ENCODE data around the gene TMUB1. TPM values are rescaled to one million over a fixed set of nuclear protein-coding genes. Genes with fewer than 3 reads are reported as not detected.

The TMUB1 gene
- total and polyA plus RNA-seq, 2 donors (not counting 3 experiments of a cell fraction or from before 2014, with no cell fraction given), result 41.3 to 45.3 TPM

DNA sequence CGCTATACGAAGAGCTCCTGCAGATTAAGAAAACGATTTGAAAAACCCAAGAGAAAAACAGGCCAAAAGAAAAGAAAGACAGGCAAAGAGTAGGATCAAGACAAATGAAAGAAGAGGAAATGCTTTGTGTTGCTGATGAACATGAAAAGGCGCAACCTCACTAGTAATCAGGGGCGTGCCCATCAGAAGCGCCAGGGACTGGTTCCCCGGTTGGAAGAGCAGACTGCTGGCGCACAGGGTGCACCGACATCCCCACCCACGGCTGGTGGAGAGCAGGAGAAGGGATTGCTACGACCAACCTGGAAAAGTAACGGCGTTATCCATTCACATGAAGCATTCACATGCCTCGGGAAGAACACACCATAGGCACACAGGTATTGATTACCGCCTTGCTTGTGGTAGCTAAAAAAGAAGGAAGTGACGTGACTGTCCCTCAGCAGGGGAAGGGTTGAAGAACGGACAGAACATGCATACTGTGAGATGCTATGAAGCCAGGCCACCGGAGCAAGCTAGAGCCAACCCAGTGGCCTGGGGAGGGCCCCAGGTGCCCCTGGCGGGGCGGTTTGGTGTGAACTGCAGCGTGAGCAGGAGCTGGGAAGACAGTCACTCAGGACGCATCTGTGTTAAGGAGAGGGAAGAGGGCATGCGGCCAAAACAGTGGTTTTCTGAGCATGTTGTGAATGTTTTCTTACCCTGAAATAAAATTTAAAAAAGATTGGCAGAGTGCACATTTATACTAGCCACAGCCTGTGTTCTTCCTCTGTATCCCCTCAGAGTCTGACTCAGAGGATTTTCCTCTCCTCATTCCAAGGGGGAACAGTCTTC lies 21.3 kb upstream of the TMUB1 start:
- peaks cover 0 to 2% of the 10 kb centered on the region in 2 experiments for H3K36me3 ChIP-seq (ENCODE audit: control insufficient read depth in 2 of 2, extremely low read depth in 1 of 2, insufficient read depth in 2 of 2, low read length in 2 of 2)
- FAIRE-seq (peak; percentile 89), DNase-seq (ENCODE audit: low read depth, low spot score) (peak; percentile 85)
- BruUV-seq (replicated peaks), result no TSS peak
- H3K79me2 ChIP-seq (ENCODE audit: control insufficient read depth, insufficient read depth, low read length), result peaks cover 81% of the 10 kb centered on the region
- H3K27ac ChIP-seq (ENCODE audit: insufficient read depth, low read depth, low read length), result no peak overlapping the region
- H4K20me1 ChIP-seq (replicated peaks; ENCODE audit: control insufficient read depth, extremely low read depth, insufficient read depth, low read length), result no peaks in the 10 kb centered on the region
- TF ChIP-seq EZH2 (IDR thresholded peaks at IDR 0.05; ENCODE audit: borderline replicate concordance, low read depth, low read length, severe bottlenecking), result no peak
- TF ChIP-seq FOS (IDR thresholded peaks at IDR 0.05; ENCODE audit: borderline replicate concordance, insufficient read depth, low read length), result peak; percentile 34
- H2AFZ ChIP-seq (ENCODE audit: low read depth, low read length), result no peak overlapping the region
- no peak overlapping the region for H3K9ac ChIP-seq (replicated peaks; ENCODE audit: extremely low read depth, insufficient read depth, low read length)
- no peak overlapping the region for H3K4me3 ChIP-seq (replicated peaks in 1 of 3; ENCODE audit: insufficient read depth in 1 of 3, low read depth in 1 of 3, low read length in 3 of 3)
- intact Hi-C loops (cut with micrococcal nuclease) (loop anchor here (1.0 kb wide), 1 partner anchor 9 kb away; no protein-coding TSS in a partner anchor), dilution Hi-C loops (cut with MboI; ENCODE audit: extremely low pct_ligation_motif_present, low sequenced_read_pairs) (no loop called here)
- no peaks in the 10 kb centered on the region for H3K9me3 ChIP-seq (replicated peaks; ENCODE audit: control insufficient read depth, insufficient read depth, low read length)
- no peaks in the 10 kb centered on the region for H3K9me1 ChIP-seq (replicated peaks; ENCODE audit: control insufficient read depth, extremely low read depth, insufficient read depth, low read length)
- H3K4me2 ChIP-seq (ENCODE audit: insufficient read depth, low read length), result no peak overlapping the region
- ChIA-PET CTCF (interaction anchor here (0.8 to 3.5 kb wide), 6 partner anchors 15 to 142 kb away, joined by 3 to 29 read pairs (median 4); partner anchors contain the start of gene FASTK), POLR2A (no interaction called here)
- H3K4me1 ChIP-seq (ENCODE audit: control insufficient read depth, extremely low read depth, insufficient read depth, low read length), result peaks cover 17% of the 10 kb centered on the region
- H3K27me3 ChIP-seq (ENCODE audit: control insufficient read depth in 2 of 2, insufficient read depth in 2 of 2, low read length in 2 of 2), result no peaks in the 10 kb centered on the region

- POLR2A ChIA-PET, result no interaction called here
- DNase-seq (ENCODE audit: low read depth, low spot score) (no peak), FAIRE-seq (no peak)
- no peak overlapping the region for H3K27ac ChIP-seq (ENCODE audit: insufficient read depth, low read depth, low read length)
- no peaks in the 10 kb centered on the region for H4K20me1 ChIP-seq (replicated peaks; ENCODE audit: control insufficient read depth, extremely low read depth, insufficient read depth, low read length)
- no TSS peak for BruUV-seq (replicated peaks)
- no peaks in the 10 kb centered on the region for H3K9me1 ChIP-seq (replicated peaks; ENCODE audit: control insufficient read depth, extremely low read depth, insufficient read depth, low read length)
- intact Hi-C loops (cut with micrococcal nuclease), result loop anchor here (1.0 kb wide), 1 partner anchor 9 kb away; no protein-coding TSS in a partner anchor
- H3K27me3 ChIP-seq (ENCODE audit: control insufficient read depth in 2 of 2, insufficient read depth in 2 of 2, low read length in 2 of 2), result no peaks in the 10 kb centered on the region
- peaks cover 82% of the 10 kb centered on the region for H3K79me2 ChIP-seq (ENCODE audit: control insufficient read depth, insufficient read depth, low read length)
- TF ChIP-seq FOS (IDR thresholded peaks at IDR 0.05; ENCODE audit: borderline replicate concordance, insufficient read depth, low read length), result no peak
- TF ChIP-seq POLR2AphosphoS5 (IDR thresholded peaks at IDR 0.05; ENCODE audit: insufficient read depth, low read depth, low read length), result no peak
- no peak for TF ChIP-seq JUN (IDR thresholded peaks at IDR 0.05; ENCODE audit: borderline replicate concordance, insufficient read depth, insufficient read length, low read depth)
- TF ChIP-seq MAX (IDR thresholded peaks at IDR 0.05; ENCODE audit: insufficient read depth, insufficient read length), result no peak
- TF ChIP-seq MYC (IDR thresholded peaks at IDR 0.05; ENCODE audit: low read depth, low read length), result no peak
- TF ChIP-seq CTCF (IDR thresholded peaks at IDR 0.05; ENCODE audit: extremely low read depth in 1 of 2, insufficient read depth in 1 of 2, low read depth in 1 of 2, low read length in 2 of 2), result no peak
- TF ChIP-seq EZH2 (IDR thresholded peaks at IDR 0.05; ENCODE audit: borderline replicate concordance, low read depth, low read length, severe bottlenecking), result no peak
- no peak for TF ChIP-seq POLR2A (IDR thresholded peaks at IDR 0.05; ENCODE audit: low read depth, low read length)
- TF ChIP-seq GATA2 (IDR thresholded peaks at IDR 0.05; ENCODE audit: insufficient read depth, insufficient read length, low read depth, low read length), result no peak
- H3K9ac ChIP-seq (replicated peaks; ENCODE audit: extremely low read depth, insufficient read depth, low read length), result no peak overlapping the region
- CTCF ChIA-PET, result interaction anchor here (0.9 to 3.5 kb wide), 3 partner anchors 11 to 20 kb away, joined by 4 to 29 read pairs (median 7); no protein-coding TSS in a partner anchor
- no peak overlapping the region for H2AFZ ChIP-seq (ENCODE audit: low read depth, low read length)
- no peak overlapping the region for H3K4me2 ChIP-seq (ENCODE audit: insufficient read depth, low read length)
- dilution Hi-C loops (cut with MboI; ENCODE audit: extremely low pct_ligation_motif_present, low sequenced_read_pairs), result no loop called here
- H3K36me3 ChIP-seq (ENCODE audit: control insufficient read depth in 2 of 2, extremely low read depth in 1 of 2, insufficient read depth in 2 of 2, low read length in 2 of 2), result peaks cover 0 to 2% of the 10 kb centered on the region in 2 experiments
- no peaks in the 10 kb centered on the region for H3K9me3 ChIP-seq (replicated peaks; ENCODE audit: control insufficient read depth, insufficient read depth, low read length)
- H3K4me1 ChIP-seq (ENCODE audit: control insufficient read depth, extremely low read depth, insufficient read depth, low read length), result peaks cover 17% of the 10 kb centered on the region
- H3K4me3 ChIP-seq (replicated peaks in 1 of 3; ENCODE audit: insufficient read depth in 1 of 3, low read depth in 1 of 3, low read length in 3 of 3), result no peak overlapping the region
Measured at GRCh38 chr7:151103973-151104372, 20.7 kb upstream of the TMUB1 start.

Data from endothelial cell of umbilical vein (primary cell).